Non-pigmented ciliary epithelial cell (primary cell): ENCODE data around the gene CFAP210.
A peak's percentile ranks its signal among the peaks of the same experiment; 100 is the strongest.

Experiments
- DNase-seq: peaks from one replicate; pipeline ENCODE4 v3.0.0-alpha.2; 2010; ENCODE audit warnings: low read depth

The CFAP210 gene, protein sequence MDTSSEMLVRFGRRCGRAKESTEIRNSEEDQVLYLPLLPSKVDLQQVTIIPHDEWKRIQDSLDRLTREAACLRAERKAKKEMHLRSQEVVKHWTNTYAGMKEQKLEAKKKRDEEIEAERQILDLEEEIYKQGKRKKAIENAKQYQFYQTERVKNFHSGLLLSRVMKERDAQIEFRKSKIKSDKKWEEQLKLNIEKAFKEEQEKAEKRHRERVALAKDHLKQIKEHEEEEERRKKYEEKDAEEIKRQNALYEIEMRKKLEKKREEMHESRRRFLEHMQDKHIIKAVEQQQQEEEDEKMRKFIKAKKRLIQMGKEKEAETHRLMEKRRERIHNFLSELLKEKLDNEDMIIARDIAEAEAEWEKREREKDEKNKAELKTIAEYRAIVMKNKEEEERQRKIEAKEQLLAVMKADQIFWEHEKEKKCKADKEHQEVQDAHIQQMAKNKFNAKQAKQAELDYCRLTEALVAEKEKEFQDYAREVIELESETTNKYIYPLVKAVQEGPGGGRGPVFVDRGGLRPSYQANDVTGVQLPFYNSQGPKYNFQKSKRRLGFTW

DNA sequence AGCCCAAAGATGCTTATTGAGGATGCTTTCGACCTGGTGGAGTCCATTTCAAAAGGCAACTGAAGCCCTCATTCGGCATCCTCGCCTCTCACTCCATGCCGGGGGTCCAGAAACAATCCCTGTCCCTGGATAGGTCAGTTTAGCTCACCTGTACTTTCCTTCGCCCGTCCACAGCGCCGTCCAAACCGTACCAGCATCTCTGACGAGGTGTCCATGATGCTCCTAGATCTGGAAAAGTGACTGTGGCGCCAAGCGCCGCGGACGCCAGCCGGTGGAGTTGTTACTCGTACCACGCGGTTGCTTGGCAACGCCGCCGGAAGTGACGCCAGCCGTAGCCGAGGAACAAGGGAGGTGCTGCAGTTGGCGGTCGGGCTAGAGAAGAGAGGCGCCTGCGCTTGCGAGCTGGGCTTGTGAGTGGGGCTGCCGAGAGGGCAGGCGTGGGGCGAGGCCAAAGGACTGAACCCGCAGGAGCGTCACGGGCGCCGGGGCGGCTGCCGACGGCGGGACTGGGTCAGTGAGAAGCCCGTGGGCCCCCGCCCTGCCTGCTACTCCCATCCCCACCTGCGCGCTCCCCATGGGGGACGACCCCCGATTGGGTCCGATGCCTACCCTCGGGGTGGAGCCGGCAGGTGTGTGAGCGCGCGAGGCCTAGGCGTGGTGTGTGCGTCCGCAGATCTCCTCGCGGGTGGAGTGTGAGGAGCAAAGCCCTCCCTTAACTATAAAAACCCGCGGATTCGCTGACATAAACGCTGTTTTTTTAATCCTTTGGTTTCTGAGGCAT is at the start of gene CFAP210, which contains the start of gene PHOSPHO2:
Gene CFAP210 (minus strand): TSS at position 293 of the 781 bp plus-strand sequence. CDS start 78 bp downstream, at position 215.
Gene PHOSPHO2 (plus strand): TSS at position 357 of the 781 bp plus-strand sequence. CDS start 6,503 bp downstream, outside the sequence.
- peak; percentile 70 for DNase-seq

DNA sequence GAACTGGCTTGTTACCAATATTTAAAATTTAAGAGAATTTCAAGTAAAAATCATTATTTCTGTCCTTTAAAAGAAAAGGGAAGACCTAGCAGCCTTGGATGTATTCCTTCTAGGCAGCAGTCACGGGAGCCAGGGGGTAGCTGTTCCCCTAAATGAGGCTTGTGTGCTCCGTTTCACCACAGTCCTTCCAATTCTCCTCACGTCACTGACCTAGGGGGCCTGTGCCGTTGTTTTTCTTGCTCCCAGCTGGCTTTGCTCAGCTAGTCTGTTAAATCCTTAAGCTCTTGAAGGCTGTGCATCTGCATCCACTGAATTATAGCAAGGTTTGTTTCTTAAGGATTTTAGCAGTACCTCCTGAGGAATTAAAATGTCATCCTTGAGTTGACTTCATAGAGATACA is 49.3 kb upstream of the CFAP210 start:
- DNase-seq: no peak

DNA sequence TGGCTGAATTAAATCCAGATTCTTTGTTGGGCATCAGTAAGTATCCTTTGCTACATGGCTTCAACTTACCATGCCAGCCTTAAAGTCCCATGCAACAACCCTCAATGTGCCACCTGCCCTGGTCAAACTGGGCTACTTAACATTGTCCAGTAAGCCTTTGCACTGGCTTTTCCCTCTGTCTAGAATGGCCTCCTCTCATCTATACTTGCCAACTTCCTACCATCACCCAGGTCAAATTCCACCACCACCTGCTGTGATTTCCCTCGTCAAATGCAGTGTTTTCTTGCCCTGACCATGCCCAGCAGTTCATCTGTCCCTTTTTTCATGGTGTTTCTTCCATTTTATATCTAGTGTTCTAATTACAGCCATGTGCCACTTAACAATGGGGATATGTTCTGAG is 45.1 kb upstream of the CFAP210 start:
- DNase-seq: no peak

DNA sequence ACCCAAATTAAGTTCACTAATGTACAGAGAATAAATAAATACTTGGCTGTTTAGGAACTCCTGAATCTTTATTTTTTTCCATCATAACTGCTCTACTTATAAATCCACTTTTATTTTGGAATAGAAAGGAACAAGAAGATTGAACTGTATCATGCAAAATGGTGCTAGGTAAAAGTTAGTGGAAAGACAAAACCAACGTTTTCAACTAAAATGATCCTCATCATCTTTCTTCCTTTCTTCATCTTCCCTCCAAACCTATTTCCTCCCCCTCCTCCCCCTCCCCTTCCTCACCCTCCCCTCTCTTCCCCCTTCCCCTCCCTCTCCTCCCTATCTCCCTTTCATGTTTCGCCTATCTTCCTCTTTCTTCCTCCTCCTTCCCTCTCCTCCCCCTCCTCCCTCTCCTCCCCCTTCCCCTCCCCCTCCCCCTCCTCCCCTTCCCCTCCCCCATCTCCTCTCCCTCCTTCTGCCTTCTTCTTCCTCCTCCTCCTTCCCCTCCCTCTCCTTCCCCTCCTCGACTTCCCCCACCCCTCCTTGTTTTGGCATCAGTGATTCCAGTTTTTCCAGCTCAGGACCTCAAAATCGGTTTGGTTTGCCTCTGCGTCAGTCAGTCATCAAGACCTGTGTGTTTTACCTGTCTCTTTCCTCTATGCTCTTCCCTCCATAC is 44.5 kb upstream of the CFAP210 start:
- no peak for DNase-seq

DNA sequence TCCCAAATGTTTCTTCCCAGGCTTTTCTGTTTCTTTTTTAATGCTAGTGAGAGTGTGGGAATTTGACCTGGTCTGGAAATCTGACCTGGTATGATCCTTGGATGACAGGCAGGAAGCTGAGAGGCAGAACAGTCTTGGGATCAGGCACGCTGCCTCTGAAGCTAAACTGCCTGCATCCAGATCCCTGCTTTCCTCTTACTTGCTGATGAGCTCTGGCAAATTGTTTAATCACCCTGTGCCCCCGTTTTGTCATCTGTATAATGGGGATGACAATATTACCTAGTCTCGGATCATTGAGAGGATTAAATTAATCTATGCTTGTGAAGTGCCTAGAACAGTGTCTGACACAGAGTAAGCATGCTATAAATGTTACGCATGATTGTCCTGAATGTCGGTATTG is 42.7 kb upstream of the CFAP210 start:
- DNase-seq: no peak

DNA sequence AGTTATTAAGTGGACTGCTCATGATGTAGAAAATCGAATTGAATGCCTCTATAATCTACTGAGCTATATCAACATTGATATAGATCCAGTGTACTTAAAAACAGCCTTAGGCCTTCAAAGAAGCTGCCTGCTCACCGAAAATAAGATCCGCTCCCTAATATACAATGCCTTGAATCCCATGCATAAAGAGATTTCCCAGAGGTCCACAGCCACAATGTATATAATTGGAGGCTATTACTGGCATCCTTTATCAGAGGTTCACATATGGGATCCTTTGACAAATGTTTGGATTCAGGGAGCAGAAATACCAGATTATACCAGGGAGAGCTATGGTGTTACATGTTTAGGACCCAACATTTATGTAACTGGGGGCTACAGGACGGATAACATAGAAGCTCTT is 41.4 kb upstream of the CFAP210 start:
- DNase-seq: no peak

DNA sequence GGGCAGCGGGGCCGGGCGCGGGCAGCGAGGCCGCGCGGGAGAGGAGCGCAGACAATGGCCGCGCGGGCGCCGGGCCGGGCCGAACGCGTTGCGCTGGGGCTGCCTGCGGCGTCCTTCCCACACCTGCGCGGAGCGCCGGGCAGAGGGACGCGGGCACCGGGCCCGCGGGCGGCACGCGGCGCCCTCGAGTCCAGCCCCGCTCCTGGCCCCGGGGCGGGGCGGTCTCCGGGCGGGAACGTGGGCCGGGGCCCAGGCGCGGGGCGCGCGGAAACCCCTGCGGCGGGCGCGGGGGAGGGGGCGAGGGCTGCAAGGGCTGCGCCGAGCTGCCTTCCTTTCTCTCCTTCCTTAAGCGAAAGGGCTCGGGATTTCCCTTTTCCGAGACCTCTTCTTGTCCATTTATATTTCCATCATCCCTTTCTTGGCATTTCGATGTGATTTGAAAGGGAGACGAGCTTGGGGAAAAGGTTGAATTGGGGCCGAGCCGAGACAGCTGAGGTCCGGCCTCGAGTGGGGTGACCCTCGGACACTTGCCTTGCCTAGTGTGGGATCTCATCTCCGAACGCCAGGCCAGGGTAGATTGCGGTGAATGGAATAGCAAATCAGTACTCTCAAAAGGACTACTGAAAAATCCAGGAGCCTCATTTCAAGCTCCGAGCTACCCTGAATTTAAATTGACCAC is 40.1 kb upstream of the CFAP210 start:
- DNase-seq: no peak

DNA sequence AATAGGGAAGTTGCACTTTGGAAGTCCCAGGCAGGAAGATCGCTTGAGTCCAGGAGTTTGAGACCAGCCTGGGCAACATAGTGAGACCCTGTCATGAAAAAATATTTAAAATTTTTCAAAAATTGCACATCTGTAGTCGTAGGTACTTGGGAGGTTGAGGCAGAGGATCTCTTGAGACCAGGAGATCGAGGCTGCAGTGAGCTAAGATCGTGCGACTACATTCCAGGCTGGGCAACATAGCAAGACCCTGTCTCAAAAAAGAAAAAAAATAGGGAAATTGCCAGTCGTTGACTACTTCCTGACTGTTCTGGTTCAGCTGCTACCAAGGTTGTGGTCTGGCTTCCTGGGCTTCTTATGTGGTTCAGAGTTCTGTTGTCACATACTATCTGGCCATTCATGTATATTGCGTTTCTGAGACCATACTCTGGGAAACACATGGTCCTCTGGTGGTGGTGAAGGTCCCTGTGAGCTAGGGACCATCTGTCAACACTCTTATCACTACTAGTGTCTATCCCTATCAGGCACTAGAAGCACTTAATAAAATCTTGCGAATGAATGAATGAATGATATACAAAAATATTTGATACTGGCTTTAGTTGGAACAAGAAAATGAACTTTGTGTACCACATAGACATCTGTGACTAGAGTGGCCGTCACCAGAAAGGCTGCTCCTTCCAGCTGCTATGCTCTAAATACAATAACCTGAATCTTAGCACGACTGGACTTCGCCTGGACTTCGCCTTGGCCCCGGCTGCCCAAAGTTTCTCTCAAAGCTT is 38.6 kb upstream of the CFAP210 start:
- DNase-seq: no peak

DNA sequence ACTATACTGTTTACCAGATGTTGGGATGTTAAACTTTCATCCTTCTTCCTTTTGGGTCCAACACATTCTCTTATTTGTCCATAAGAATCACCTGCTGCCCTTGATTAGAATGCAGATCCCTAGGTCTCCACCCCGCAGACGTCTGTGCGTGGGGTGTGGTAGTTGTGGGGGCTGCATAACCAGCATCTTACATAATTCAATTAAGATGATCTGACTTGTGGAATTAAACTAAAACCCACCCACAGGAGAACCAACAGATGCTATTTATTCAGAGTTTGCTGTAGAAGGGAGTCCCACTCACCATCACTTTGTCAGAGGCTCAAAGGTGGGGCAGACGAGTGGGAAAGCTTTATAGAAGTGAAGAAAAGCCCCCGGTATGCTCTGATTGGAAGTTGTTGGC is 37.9 kb upstream of the CFAP210 start:
- no peak for DNase-seq

DNA sequence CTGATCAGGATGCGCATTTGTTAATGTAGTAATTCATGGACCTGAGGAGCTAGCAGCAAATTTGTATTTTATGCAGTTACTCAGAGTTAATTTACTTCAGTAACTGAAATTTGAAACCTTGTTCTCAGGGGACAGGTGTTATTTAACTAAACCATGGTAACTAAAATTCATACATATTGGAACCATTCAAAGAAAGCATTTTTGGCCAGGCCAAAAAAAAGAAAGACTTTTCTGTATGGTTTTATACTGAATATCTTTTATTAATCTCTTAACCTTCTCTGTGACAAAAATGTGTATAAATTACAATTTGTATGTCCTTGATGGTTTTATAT is 35.0 kb upstream of the CFAP210 start:
- no peak for DNase-seq

DNA sequence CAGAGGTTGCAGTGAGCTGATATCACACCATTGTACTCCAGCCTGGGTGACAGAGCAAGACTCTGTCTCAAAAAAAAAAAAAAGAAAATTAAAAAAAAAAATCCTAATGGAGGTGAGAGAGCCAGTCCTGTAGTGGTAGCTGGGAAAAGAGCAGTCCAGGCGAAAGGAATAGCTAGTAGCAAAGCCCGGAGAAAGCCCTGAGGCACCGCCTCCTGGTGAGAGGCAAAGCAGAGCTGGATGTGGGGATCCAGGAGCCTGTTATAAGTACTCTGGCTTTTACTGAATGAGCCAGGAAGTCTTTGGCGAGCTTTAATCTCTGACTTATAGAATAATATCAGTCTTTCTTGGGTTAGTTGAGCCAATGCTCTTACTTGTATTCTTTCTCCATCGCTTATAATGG is 32.9 kb upstream of the CFAP210 start:
- no peak for DNase-seq

DNA sequence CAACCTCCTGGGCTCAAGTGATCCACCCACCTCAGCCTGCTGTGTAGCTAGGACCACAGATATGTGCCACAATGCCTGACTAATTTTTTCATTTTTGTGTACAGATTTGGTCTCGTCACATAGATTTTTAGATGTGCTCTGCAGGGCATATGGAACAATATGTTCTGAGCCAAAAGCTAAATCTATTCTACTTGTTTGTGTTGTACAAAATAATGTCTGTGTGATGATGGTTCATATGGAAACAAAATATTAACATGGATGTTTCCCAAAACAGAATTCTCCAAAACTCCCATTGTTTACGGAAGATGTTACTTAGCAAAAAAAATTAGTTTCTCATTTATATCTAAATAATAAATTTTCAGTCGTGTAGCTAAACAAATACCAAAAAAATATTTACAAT is 26.8 kb upstream of the CFAP210 start:
- no peak for DNase-seq

DNA sequence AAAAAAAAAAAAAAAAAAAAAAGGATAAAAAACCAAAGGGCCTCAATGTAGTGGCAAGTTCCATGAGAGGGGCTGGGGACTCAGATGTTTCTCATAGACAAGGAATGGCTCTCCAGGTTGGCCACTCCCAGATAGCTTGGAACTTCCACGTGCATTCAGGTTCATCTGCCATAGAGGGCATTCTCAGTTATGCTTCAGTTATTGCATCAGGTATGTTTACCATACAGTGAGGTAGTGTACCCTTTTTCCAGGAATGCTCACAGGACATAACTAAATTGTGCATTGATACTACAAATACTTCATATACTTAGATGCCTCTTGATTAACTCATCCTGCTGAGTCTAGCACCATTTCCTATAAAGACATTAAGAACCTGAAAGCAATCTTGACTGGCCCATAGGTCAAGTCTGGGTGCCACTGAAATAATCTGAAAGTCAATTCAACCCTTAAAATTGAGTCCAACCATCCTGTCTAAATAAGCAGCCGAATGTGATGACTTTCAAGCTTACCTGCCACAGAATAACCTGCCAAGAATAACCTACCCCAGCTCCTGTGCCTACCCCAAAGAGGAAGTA is 24.8 kb upstream of the CFAP210 start:
- no peak for DNase-seq

DNA sequence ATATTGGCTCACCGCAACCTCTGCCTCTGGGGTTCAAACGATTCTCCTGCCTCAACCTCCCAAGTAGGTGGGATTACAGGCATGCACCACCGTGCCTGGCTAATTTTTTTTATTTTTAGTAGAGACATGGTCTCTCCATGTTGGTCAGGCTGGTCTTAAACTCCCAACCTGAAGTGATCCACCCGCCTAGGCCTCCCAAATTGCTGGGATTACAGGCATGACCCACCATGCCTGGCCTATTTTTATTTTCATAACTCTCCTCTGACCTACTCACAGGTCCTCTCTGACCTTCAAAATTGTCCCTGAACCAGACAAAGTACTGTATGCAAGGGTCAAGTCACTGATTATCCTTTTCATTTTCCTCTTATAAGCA is 23.5 kb upstream of the CFAP210 start:
- DNase-seq: no peak

DNA sequence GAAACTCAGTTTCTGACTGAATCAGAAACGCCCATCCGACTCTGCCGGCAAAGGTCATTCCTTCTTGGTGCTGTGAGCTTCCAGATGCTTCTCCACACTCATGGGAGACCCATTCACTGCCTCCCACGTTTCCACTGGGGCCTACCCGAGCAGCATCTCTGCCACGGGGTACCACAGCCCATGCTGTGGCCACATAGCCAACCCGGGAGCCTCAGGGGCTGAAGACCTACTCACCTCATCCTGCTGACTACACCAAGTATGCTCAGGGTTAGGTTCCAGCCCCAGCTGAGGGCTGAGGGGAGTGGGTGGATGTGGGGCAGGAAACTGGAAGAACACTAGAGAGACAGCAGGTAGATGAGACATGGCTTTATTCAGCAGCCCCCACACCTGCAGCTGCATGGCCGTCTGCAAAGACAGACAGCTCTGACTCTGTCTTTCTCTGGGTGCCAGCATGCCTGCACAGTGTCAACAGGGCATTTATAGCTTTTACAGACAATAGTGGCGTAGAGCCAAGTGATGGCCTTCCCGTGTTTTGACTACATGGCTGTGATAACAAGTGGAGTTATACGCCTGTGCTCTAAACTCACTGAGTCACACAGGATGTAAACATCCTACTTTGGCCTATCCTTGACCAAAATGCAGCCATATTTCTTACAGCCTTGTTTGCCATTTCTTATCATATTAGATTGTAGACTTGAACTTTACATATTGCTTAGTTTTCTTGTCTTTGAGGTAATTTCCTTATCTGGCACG is 22.9 kb upstream of the CFAP210 start:
- no peak for DNase-seq

DNA sequence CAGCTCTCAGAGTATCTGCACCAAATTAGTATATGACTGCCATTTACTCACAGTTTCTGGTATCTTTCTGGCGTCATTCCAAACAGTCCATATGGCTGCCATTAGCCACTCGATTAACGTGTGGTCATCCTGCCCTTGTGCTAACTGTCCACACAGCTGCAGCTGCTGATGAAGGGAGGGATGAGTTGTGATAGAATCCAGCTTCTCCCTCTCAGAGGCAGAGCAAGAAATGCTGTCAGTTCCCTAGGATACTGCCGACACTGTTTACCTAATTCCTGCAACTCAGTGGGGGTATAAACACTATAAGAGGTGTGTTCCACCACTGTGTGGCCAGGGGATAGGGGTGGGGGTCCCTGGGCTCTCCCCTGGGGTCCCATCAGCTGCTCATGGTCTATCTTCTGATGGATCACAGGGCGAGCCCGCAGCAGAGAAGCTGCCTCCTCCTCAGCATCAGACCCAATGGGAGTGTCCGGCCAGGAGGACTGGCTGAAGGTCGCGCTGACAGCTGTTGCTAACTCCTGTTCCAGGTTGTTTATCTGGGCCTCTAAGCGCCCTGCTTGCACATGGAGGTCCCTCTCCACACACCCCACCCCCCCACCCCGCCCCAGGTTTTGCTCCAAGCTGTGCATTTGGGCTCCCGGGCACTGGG is 22.2 kb upstream of the CFAP210 start:
- no peak for DNase-seq

DNA sequence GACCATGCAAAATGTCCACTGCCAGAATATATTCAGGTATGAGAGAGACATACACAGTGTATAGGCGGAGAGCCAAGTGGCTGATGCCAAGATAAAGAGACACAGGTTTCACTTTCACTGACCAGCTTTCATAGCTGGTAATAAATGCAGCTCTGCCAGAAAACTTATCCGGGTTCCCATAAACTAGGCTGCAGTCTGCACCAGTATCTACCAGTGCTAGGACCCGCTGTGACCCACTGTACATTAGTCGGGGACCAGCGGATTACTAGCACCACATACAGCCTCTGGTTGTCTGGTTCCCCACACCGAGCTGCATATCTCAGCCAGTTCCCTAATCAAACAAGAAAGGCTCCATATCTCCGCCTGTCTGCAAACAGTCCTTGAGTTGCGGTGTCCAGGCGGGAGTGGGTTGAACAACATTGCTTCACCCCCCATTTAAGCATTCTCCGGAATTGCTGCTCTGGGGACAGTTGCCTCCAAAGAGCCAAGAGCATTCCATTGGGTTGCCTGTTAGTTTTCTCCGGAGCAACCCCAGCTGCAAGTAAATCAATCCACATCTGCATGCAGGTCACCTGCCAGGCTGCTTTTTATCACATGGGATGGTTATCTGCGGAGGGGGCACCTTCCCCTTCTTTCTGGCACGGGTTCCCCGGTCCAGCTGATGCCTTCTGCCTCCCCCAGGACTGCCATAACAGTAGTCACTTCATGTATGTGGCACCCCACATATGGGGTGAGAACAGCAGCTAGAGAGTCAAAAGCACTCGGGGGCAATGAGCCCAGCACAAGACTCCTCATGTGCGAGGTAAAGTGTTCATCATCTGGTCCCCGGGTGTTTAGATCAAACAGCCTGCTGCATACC is 21.4 kb upstream of the CFAP210 start:
- no peak for DNase-seq

DNA sequence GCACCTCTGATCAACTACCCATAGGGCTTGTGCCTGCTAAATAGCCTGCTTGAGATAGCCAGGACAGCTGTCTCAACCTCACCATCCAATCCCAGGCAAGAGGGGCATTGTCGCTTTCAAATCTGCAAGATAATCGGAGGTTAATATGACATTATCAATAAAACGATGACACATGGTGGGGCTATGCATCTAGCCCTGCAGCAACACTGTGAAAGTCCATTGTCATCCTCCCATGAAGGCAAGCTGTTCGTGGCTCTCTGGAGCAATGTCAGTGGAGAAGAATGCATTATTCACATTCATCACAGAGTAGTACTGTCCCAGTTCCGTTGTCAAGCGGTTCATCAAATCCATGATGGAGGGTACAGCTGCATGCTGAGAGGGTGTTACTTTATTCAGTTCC is 20.5 kb upstream of the CFAP210 start:
- DNase-seq: no peak

DNA sequence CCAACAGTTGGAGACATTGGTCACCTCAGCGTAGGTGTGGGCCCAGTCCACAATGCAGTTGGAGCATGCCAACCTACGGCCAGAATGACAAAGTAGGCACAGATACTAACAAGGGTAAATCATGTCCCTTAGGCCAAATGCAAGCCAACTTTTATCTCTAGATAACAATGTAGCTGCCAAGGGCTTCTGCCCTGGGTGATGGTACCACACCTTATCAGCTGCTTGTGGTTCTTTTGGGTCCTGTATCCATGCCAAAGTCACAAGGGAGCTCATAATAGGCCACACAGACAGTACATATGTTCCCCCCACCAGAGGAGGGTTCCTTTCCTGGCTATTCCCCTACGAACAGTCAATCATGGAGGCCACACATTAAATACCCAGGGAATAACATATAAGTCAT is 19.1 kb upstream of the CFAP210 start:
- no peak for DNase-seq
